Activated naive CD4-positive, alpha-beta T cell treated with Interleukin-2 at 50 U/mL for 16 hours (primary cell): ENCODE data around the gene TP53RK.

Experiments
- DNase-seq: peaks from one replicate; pipeline ENCODE4 v3.0.0-alpha.2; 2020

Gene TP53RK

GRCh38 chr20:46637427-46638133 is 51.7 kb downstream of the TP53RK start:
- DNase-seq = no peak

- DNase-seq = no peak
These were observed 52.2 kb downstream of the TP53RK start for GRCh38 chr20:46637020-46637419.

- DNase-seq = no peak
These were observed 52.7 kb downstream of the TP53RK start for GRCh38 chr20:46636514-46636913.

- DNase-seq = no peak
These were observed 53.6 kb downstream of the TP53RK start for GRCh38 chr20:46635514-46636136.

- no peak for DNase-seq
These were observed 54.7 kb downstream of the TP53RK start for GRCh38 chr20:46634528-46634927.
